Loucy (cell line): Measurements from ENCODE around the gene SLC25A21.
"Not testable (repeated sequence)": the region's sequence is repeated elsewhere in the genome, so short reads cannot be mapped to it uniquely, and the experiment has no call there.

Experiments used
- EZH2phosphoT487 ChIP-seq: fragments of 200-600 bp; IDR thresholded peaks from 2 replicates; pipeline ENCODE4 v1.6.1; 2018; ENCODE audit warnings: antibody characterized with exemption, mild to moderate bottlenecking, moderate library complexity, borderline replicate concordance
- TF ChIP-seq, protein P1 (sequence below): fragments of 200-600 bp; sonication (generic); conservative IDR thresholded peaks from 2 replicates; pipeline ENCODE4 v1.5.1; 2014; ENCODE audit warnings: mild to moderate bottlenecking, antibody characterized with exemption, low read length

DNA sequence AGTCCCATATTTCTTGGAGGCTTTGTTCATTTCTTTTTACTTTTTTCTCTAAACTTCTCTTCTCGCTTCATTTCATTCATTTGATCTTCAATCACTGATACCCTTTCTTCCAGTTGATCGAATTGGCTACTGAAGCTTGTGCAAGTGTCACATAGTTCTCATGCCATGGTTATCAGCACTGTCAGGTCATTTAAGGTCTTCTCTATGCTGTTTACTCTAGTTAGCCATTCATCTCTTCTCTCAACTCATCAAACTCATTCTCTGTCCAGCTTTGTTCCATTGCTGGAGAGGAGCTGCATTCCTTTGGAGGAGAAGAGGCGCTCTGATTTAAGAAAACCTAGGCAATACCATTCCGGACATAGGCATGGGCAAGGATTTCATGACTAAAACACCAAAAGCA, 192.0 kb downstream of the SLC25A21 start:
- TF ChIP-seq, protein P1, sequence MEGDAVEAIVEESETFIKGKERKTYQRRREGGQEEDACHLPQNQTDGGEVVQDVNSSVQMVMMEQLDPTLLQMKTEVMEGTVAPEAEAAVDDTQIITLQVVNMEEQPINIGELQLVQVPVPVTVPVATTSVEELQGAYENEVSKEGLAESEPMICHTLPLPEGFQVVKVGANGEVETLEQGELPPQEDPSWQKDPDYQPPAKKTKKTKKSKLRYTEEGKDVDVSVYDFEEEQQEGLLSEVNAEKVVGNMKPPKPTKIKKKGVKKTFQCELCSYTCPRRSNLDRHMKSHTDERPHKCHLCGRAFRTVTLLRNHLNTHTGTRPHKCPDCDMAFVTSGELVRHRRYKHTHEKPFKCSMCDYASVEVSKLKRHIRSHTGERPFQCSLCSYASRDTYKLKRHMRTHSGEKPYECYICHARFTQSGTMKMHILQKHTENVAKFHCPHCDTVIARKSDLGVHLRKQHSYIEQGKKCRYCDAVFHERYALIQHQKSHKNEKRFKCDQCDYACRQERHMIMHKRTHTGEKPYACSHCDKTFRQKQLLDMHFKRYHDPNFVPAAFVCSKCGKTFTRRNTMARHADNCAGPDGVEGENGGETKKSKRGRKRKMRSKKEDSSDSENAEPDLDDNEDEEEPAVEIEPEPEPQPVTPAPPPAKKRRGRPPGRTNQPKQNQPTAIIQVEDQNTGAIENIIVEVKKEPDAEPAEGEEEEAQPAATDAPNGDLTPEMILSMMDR: not testable (repeated sequence)
- not testable (repeated sequence) for TF ChIP-seq EZH2phosphoT487
